GM21723 (cell line): ENCODE measurements around the gene NUP210L.
"Not testable (repeated sequence)": the region's sequence is repeated elsewhere in the genome, so short reads cannot be mapped to it uniquely, and the experiment has no call there.

Source experiments
- ATAC-seq: cut with Tn5 transposase; IDR thresholded peaks from one replicate; pipeline ENCODE4 v1.9.1; 2021; ENCODE audit warnings: mild to moderate bottlenecking, moderate library complexity; ENCODE audit not compliant: unreplicated experiment

Gene NUP210L

GRCh38 chr1:153995640-153996039 is 159.2 kb downstream of the NUP210L start:
- ATAC-seq, result no peak

GRCh38 chr1:153995202-153995601 is 159.7 kb downstream of the NUP210L start:
- ATAC-seq, result no peak

DNA sequence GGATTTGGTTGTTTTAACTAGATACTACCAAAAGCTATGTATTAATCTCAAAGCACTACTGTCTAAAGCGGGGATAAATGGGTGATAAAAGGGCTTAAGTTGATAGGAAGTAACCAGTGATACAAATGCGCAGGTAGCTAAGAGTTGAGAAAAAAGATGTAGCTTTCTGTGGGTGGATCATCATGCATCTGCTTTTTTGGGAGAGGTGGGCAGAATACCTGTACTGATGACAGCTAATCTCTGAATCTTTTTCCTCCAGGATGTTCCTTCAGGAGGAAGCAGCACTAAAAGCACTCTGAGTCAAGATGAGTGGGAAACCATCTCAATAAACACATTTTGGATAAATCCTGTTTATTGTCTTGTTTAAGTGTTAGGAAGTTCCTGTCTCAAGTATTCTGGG is 163.1 kb downstream of the NUP210L start:
- ATAC-seq, result no peak

- ATAC-seq, result no peak
Observed at GRCh38 chr1:153991151-153991630, 163.7 kb downstream of the NUP210L start.

- peak; percentile 66 for ATAC-seq
Observed at GRCh38 chr1:153990468-153991150, 164.3 kb downstream of the NUP210L start, which contains the start of gene RPS27. RPS27 (plus strand) TSS chr1:153990762; CDS start chr1:153990797, 35 bp downstream.

DNA sequence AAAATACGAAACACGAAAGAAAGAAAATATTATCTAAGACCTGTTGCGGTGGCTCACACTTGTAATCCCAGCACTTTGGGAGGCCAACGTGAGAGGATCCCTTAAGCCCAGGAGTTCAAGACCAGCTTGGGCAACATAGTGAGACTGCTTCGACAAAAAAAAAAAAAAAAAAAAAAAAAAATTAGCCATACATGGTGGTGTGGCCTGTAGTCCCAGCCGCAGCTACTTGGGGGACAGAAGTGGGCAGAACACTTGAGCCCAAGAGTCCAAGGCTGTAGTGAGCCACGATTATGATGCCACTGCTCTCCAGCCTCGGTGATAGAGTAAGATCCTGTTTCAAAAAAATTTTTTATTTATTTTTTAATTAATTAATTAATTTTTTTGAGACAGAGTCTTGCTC is 167.3 kb downstream of the NUP210L start:
- no peak for ATAC-seq

GRCh38 chr1:153985941-153986761 is 168.7 kb downstream of the NUP210L start, which contains the start of gene RAB13:
RAB13 (minus strand) TSS chr1:153986339; CDS start chr1:153986236, 103 bp downstream.
- no peak for ATAC-seq

GRCh38 chr1:153985341-153985912 is 169.4 kb downstream of the NUP210L start:
- no peak for ATAC-seq

DNA sequence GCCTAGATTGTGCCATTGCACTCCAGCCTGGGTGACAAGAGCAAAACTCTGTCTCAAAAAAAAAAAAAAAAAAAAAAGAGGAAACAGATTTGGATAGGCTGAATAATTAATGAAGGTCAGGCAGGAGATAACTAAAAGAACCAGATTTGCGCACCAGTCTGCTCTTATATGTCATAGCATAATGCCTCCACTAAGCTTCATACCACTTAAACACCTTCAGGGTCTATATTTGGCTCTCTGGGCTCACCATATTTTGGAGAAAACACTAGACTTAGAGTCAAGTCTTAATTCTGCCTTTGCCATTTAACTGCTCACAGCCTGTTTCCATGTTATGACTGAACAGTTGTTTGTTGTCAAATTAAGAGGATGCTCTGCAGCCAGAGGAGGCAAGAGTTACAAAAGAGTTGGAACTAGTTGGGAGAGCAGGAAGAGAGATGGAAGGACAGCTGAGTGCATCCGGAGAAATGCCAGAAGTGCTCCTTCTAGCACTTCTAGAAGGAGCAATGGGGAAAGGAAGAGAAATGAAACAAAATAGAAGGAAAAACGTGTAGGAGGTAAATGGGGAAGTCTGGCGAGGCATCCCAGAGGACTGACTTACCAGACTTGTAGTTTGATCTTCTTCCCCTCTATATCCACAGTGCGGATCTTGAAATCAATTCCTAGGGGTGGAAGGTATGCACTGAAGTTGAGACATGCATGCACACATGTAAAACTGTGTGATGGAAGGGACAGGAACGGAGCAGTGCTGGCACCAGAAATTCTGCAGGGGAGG is 170.6 kb downstream of the NUP210L start:
- ATAC-seq, result no peak

- ATAC-seq, result not testable (repeated sequence)
Observed at GRCh38 chr1:153981735-153982134, 173.1 kb downstream of the NUP210L start.

- not testable (repeated sequence) for ATAC-seq
Observed at GRCh38 chr1:153979091-153979490, 175.8 kb downstream of the NUP210L start.

- no peak for ATAC-seq
Observed at GRCh38 chr1:153978274-153978909, 176.5 kb downstream of the NUP210L start.

- ATAC-seq, result peak; percentile 84
Observed at GRCh38 chr1:153977250-153978240, 177.3 kb downstream of the NUP210L start, which contains the start of gene JTB. JTB (minus strand) TSS chr1:153977674; CDS start chr1:153977252, 422 bp downstream.

GRCh38 chr1:153976819-153977249 is 178.0 kb downstream of the NUP210L start:
- ATAC-seq, result peak; percentile 4

DNA sequence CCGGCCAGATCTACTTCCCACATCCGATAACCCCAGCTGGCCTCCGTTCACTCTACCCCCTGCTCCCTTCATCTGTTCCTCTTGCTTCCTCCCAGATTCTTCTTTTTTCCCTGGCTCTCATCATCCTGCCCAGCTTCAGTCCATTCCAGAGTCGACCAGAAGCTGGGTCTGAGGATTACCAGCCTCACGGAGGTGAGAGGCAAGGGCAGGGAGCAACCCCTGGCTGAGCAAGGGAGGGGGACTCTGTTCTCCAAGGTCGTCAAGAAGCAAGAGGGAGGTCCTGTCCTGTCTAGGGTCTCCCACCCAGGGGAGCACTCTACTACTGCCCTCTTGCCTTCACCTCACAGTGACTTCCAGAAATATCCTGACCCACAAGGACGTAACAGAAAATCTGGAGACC is 181.3 kb downstream of the NUP210L start:
- ATAC-seq, result no peak

GRCh38 chr1:153973071-153973470 is 181.8 kb downstream of the NUP210L start:
- ATAC-seq, result no peak

GRCh38 chr1:153970346-153970745 is 184.5 kb downstream of the NUP210L start:
- ATAC-seq, result no peak

DNA sequence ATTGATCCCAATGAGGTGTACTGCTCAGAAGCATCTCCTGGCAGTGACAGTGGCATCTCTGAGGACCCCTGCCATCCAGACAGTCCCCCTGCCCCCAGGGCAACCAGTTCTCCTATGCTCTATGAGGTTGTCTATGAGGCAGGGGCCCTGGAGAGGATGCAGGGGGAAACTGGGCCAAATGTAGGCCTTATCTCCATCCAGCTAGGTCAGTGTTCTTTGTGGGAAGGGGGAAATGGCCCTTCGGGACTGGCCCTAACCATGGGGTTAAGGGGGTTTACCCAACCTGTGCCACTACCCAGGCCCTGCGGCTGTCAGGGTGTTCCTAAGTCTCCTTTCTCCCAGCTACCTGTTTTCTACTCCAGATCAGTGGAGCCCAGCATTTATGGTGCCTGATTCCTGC is 185.9 kb downstream of the NUP210L start:
- ATAC-seq, result no peak

GRCh38 chr1:153968408-153968807 is 186.5 kb downstream of the NUP210L start:
- ATAC-seq, result no peak
